HL-60 (cell line): Measurements from ENCODE around the gene CLNK.

Source experiments
- POLR2AphosphoS5 ChIP-seq: IDR thresholded peaks from 2 replicates; pipeline ENCODE4 v1.6.1; 2012; ENCODE audit warnings: low read depth
- SPI1 ChIP-seq: IDR thresholded peaks from 2 replicates; pipeline ENCODE4 v1.6.1; 2012; ENCODE audit warnings: low read depth, mild to moderate bottlenecking, borderline replicate concordance
- TF ChIP-seq, protein P1 (sequence below): IDR thresholded peaks from one replicate; pipeline ENCODE4 v1.5.1; 2011; ENCODE audit warnings: low read length, control low read depth, inconsistent platforms; ENCODE audit not compliant: insufficient read depth

DNA sequence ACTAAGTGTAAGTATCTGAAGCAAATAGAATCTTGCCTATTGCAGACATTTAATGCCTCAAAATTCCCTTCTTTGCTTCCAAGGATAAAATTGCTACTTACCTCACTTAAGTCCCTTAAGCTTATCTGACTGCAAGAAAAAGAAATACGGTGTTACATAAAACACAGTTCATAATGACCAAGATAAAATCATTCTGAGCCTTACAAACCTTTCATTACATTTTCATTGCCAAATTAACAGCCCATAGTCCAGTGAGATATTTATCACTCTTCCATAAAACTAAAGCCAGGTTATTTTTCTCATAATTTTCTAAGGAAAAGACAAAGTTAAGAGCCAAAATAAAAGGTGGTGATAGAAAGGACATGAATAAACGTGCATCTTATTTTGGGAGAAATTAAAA, 152.4 kb downstream of the CLNK start:
- TF ChIP-seq, protein P1, sequence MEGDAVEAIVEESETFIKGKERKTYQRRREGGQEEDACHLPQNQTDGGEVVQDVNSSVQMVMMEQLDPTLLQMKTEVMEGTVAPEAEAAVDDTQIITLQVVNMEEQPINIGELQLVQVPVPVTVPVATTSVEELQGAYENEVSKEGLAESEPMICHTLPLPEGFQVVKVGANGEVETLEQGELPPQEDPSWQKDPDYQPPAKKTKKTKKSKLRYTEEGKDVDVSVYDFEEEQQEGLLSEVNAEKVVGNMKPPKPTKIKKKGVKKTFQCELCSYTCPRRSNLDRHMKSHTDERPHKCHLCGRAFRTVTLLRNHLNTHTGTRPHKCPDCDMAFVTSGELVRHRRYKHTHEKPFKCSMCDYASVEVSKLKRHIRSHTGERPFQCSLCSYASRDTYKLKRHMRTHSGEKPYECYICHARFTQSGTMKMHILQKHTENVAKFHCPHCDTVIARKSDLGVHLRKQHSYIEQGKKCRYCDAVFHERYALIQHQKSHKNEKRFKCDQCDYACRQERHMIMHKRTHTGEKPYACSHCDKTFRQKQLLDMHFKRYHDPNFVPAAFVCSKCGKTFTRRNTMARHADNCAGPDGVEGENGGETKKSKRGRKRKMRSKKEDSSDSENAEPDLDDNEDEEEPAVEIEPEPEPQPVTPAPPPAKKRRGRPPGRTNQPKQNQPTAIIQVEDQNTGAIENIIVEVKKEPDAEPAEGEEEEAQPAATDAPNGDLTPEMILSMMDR = no peak
- TF ChIP-seq POLR2AphosphoS5 (no peak), SPI1 (no peak)
